Mucosa of stomach (tissue), 1 donor: ENCODE results near the gene AMBP.

Experiments
- H3K27me3 ChIP-seq: one replicate; pipeline ENCODE4 v1.7.0; 2013; ENCODE audit warnings: mild to moderate bottlenecking, low read length; ENCODE audit not compliant: control insufficient read depth, insufficient read depth
- H3K36me3 ChIP-seq: one replicate; pipeline ENCODE4 v1.7.0; 2013; ENCODE audit warnings: low read length; ENCODE audit not compliant: control insufficient read depth, insufficient read depth
- H3K4me1 ChIP-seq: one replicate; pipeline ENCODE4 v1.7.0; 2013; ENCODE audit warnings: mild to moderate bottlenecking, low read length; ENCODE audit not compliant: control insufficient read depth, insufficient read depth
- H3K4me3 ChIP-seq: one replicate; pipeline ENCODE4 v1.7.0; 2013; ENCODE audit warnings: low read length
- H3K9ac ChIP-seq: one replicate; pipeline ENCODE4 v1.7.0; 2013; ENCODE audit warnings: mild to moderate bottlenecking, low read length, moderate library complexity
- H3K9me3 ChIP-seq: one replicate; pipeline ENCODE4 v1.7.0; 2013; ENCODE audit warnings: mild to moderate bottlenecking, low read length, moderate library complexity; ENCODE audit not compliant: control insufficient read depth
- donor health status: Pancreatic carcinoma.

AMBP gene

GRCh38 chr9:114076237-114077161 is 1.6 kb downstream of the AMBP start:
- H3K4me3 ChIP-seq = no peak overlapping the region
- no peaks in the 10 kb centered on the region for H3K36me3 ChIP-seq
- no peaks in the 10 kb centered on the region for H3K27me3 ChIP-seq
- no peak overlapping the region for H3K9ac ChIP-seq
- peaks cover 55% of the 10 kb centered on the region for H3K4me1 ChIP-seq
- H3K9me3 ChIP-seq = no peaks in the 10 kb centered on the region

- H3K36me3 ChIP-seq = no peaks in the 10 kb centered on the region
- peaks cover 46% of the 10 kb centered on the region for H3K4me1 ChIP-seq
- no peaks in the 10 kb centered on the region for H3K27me3 ChIP-seq
- no peak overlapping the region for H3K4me3 ChIP-seq
- no peak overlapping the region for H3K9ac ChIP-seq
- H3K9me3 ChIP-seq = no peaks in the 10 kb centered on the region
Measured at GRCh38 chr9:114075602-114076001, 2.5 kb downstream of the AMBP start.

GRCh38 chr9:114072184-114073140 is 5.6 kb downstream of the AMBP start:
- peaks cover 17% of the 10 kb centered on the region for H3K4me1 ChIP-seq
- H3K4me3 ChIP-seq = no peak overlapping the region
- H3K9me3 ChIP-seq = no peaks in the 10 kb centered on the region
- H3K36me3 ChIP-seq = no peaks in the 10 kb centered on the region
- no peaks in the 10 kb centered on the region for H3K27me3 ChIP-seq
- no peak overlapping the region for H3K9ac ChIP-seq

- Histone ChIP-seq H3K4me1 (peaks cover 13% of the 10 kb centered on the region), H3K36me3 (no peaks in the 10 kb centered on the region), H3K27me3 (no peaks in the 10 kb centered on the region), H3K4me3 (no peak overlapping the region), H3K9ac (no peak overlapping the region), H3K9me3 (no peaks in the 10 kb centered on the region)
Measured at GRCh38 chr9:114071197-114071795, 6.8 kb downstream of the AMBP start.

GRCh38 chr9:114070188-114071103 is 7.7 kb downstream of the AMBP start:
- Histone ChIP-seq H3K9me3 (no peaks in the 10 kb centered on the region), H3K27me3 (no peaks in the 10 kb centered on the region), H3K9ac (no peak overlapping the region), H3K4me3 (no peak overlapping the region), H3K36me3 (no peaks in the 10 kb centered on the region), H3K4me1 (peaks cover 13% of the 10 kb centered on the region)

- Histone ChIP-seq H3K4me3 (no peak overlapping the region), H3K36me3 (no peaks in the 10 kb centered on the region), H3K4me1 (peaks cover 13% of the 10 kb centered on the region), H3K9ac (no peak overlapping the region), H3K9me3 (no peaks in the 10 kb centered on the region), H3K27me3 (no peaks in the 10 kb centered on the region)
Measured at GRCh38 chr9:114069476-114070187, 8.5 kb downstream of the AMBP start.

- no peaks in the 10 kb centered on the region for H3K27me3 ChIP-seq
- H3K4me1 ChIP-seq = peaks cover 10% of the 10 kb centered on the region
- no peak overlapping the region for H3K4me3 ChIP-seq
- no peaks in the 10 kb centered on the region for H3K36me3 ChIP-seq
- no peaks in the 10 kb centered on the region for H3K9me3 ChIP-seq
- H3K9ac ChIP-seq = no peak overlapping the region
Measured at GRCh38 chr9:114065304-114065703, 12.8 kb downstream of the AMBP start.

GRCh38 chr9:114061830-114062474 is 16.1 kb downstream of the AMBP start:
- H3K36me3 ChIP-seq = no peaks in the 10 kb centered on the region
- no peaks in the 10 kb centered on the region for H3K27me3 ChIP-seq
- H3K4me1 ChIP-seq = peaks cover 10% of the 10 kb centered on the region
- H3K9ac ChIP-seq = no peak overlapping the region
- no peak overlapping the region for H3K4me3 ChIP-seq
- H3K9me3 ChIP-seq = no peaks in the 10 kb centered on the region

- no peaks in the 10 kb centered on the region for H3K27me3 ChIP-seq
- no peaks in the 10 kb centered on the region for H3K36me3 ChIP-seq
- no peak overlapping the region for H3K9ac ChIP-seq
- H3K9me3 ChIP-seq = no peaks in the 10 kb centered on the region
- H3K4me3 ChIP-seq = no peak overlapping the region
- peaks cover 10% of the 10 kb centered on the region for H3K4me1 ChIP-seq
Measured at GRCh38 chr9:114061292-114061691, 16.8 kb downstream of the AMBP start.

GRCh38 chr9:114060711-114061110 is 17.4 kb downstream of the AMBP start:
- H3K4me1 ChIP-seq = peaks cover 10% of the 10 kb centered on the region
- H3K9ac ChIP-seq = no peak overlapping the region
- no peaks in the 10 kb centered on the region for H3K36me3 ChIP-seq
- H3K4me3 ChIP-seq = no peak overlapping the region
- no peaks in the 10 kb centered on the region for H3K27me3 ChIP-seq
- H3K9me3 ChIP-seq = no peaks in the 10 kb centered on the region
